GM12878 (cell line): ENCODE results near the gene CHERP. TPM values are rescaled to one million over a fixed set of nuclear protein-coding genes. Genes with fewer than 3 reads are reported as not detected.
A peak's percentile ranks its signal among the peaks of the same experiment; 100 is the strongest.

Experiments
- ATAC-seq: fragments of 200-7000 bp; cut with Tn5 transposase; 3 replicates; pipeline ENCODE4 v1.9.1; 2020; ENCODE audit warnings: mild to moderate bottlenecking, moderate library complexity
- BruUV-seq: library from RNA; stranded (reverse); fragments of 400-500 nt; replicated peaks from 2 replicates; lab custom pipeline; 2021; lab: Mats Ljungman, UMichigan
- CTCF ChIA-PET: fragments of 300-600 bp; sonication (Branson Sonifier 250); formaldehyde crosslinking; extraction: SDS; loops from one replicate; lab custom pipeline; 2021; ENCODE audit warnings: inconsistent platforms; lab: Yijun Ruan, JAX
- POLR2A ChIA-PET: fragments of 350-600 bp; formaldehyde crosslinking; extraction: SDS; loops from one replicate; lab custom pipeline; 2021; ENCODE audit warnings: inconsistent platforms; lab: Charles Lee
- RAD21 ChIA-PET: fragments of 300-600 bp; sonication (Branson Sonifier 250); formaldehyde crosslinking; loops from one replicate; lab custom pipeline; 2023; ENCODE audit warnings: antibody characterized with exemption; ENCODE audit not compliant: unreplicated experiment; lab: Charles Lee
- SMC1A ChIA-PET: fragments of 300-600 bp; sonication (Branson Sonifier 250); formaldehyde crosslinking; loops from one replicate; lab custom pipeline; 2023; ENCODE audit not compliant: unreplicated experiment, uncharacterized antibody; lab: Charles Lee
- DNase-seq: peaks from one replicate; pipeline ENCODE4 v3.0.0-alpha.2; 2011; ENCODE audit warnings: low read depth, low spot score
- FAIRE-seq: peaks from 3 replicates; lab custom pipeline; 2011; peaks lifted over from hg19 to GRCh38; lab: Jason Lieb, UNC
- H2AFZ ChIP-seq: 2 replicates; pipeline ENCODE4 v1.6.0; 2011; ENCODE audit warnings: low read depth, low read length, control low read depth; ENCODE audit not compliant: control insufficient read depth
- H3K27ac ChIP-seq: 2 replicates; pipeline ENCODE4 v1.5.1; 2011; ENCODE audit warnings: control low read depth; ENCODE audit not compliant: control insufficient read depth, insufficient read depth
- H3K27me3 ChIP-seq, 2 experiments: replicated peaks in 1 of 2; 2 replicates each; pipeline versions ENCODE4 v1.6.0 to v1.6.1; 2011; ENCODE audit warnings: low read length in 1 of 2; ENCODE audit not compliant: control insufficient read depth in 2 of 2, insufficient read depth in 2 of 2
- H3K36me3 ChIP-seq, 2 experiments: 2 replicates each; pipeline ENCODE4 v1.5.1; 2011; ENCODE audit warnings: low read length in 1 of 2; ENCODE audit not compliant: control insufficient read depth in 2 of 2, insufficient read depth in 2 of 2
- H3K4me1 ChIP-seq: 2 replicates; pipeline ENCODE4 v1.6.1; 2011; ENCODE audit warnings: mild to moderate bottlenecking, low read length, moderate library complexity, mixed read lengths; ENCODE audit not compliant: control insufficient read depth, insufficient read depth
- H3K4me2 ChIP-seq: 2 replicates; pipeline ENCODE4 v1.6.0; 2011; ENCODE audit warnings: control low read depth; ENCODE audit not compliant: control insufficient read depth, insufficient read depth
- H3K4me3 ChIP-seq: fragments of 200-600 bp; sonication (generic); 2 replicates; pipeline ENCODE4 v1.5.1; 2016
- H3K79me2 ChIP-seq: 2 replicates; pipeline ENCODE4 v1.6.0; 2011; ENCODE audit warnings: low read length; ENCODE audit not compliant: control insufficient read depth, insufficient read depth
- H3K9ac ChIP-seq: 2 replicates; pipeline ENCODE4 v1.8.0; 2011; ENCODE audit warnings: low read length, control low read depth, mixed read lengths; ENCODE audit not compliant: control insufficient read depth, insufficient read depth
- H3K9me3 ChIP-seq: replicated peaks from 3 replicates; pipeline ENCODE4 v1.5.1; 2011; ENCODE audit warnings: mild to moderate bottlenecking, low read length; ENCODE audit not compliant: control insufficient read depth, insufficient read depth
- H4K20me1 ChIP-seq: 2 replicates; pipeline ENCODE4 v1.6.0; 2011; ENCODE audit not compliant: control insufficient read depth, insufficient read depth
- CREB1 ChIP-seq: IDR thresholded peaks from 2 replicates; pipeline ENCODE4 v1.6.1; 2012; ENCODE audit warnings: low read depth, mild to moderate bottlenecking, inconsistent platforms
- ESRRA ChIP-seq: IDR thresholded peaks from 2 replicates; pipeline ENCODE4 v1.6.1; 2012; ENCODE audit warnings: mild to moderate bottlenecking, low read length, improper control_type of control experiment
- IRF4 ChIP-seq: IDR thresholded peaks from 2 replicates; pipeline ENCODE4 v1.6.1; 2011; ENCODE audit warnings: low read depth, low read length
- LARP7 ChIP-seq: fragments of 450-650 bp; IDR thresholded peaks from 2 replicates; pipeline ENCODE4 v1.6.1; 2017; ENCODE audit warnings: mild to moderate bottlenecking
- MEF2B ChIP-seq: fragments of 450-650 bp; IDR thresholded peaks from 2 replicates; pipeline ENCODE4 v1.6.1; 2018; ENCODE audit warnings: mild to moderate bottlenecking, moderate library complexity; ENCODE audit not compliant: partially characterized antibody, poor library complexity, severe bottlenecking
- NBN ChIP-seq: fragments of 450-650 bp; IDR thresholded peaks from 2 replicates; pipeline ENCODE4 v1.6.1; 2016
- ZNF207 ChIP-seq: fragments of 450-650 bp; IDR thresholded peaks from 2 replicates; pipeline ENCODE4 v1.6.1; 2014; ENCODE audit warnings: antibody characterized with exemption, mild to moderate bottlenecking, borderline replicate concordance
- ZSCAN29 ChIP-seq: fragments of 450-650 bp; IDR thresholded peaks from 2 replicates; pipeline ENCODE4 v1.6.1; 2017; ENCODE audit warnings: mild to moderate bottlenecking, moderate library complexity
- WGBS: methylation state at CpG from one replicate; pipeline ENCODE4 v1.1.6; 2016; ENCODE audit warnings: low lambda C conversion rate; ENCODE audit not compliant: insufficient replicate concordance, insufficient coverage; ENCODE audit errors: missing lambda C conversion rate; 5-methylcytosine and 5-hydroxymethylcytosine counted together
- in situ Hi-C: fragments of 300-500 bp; cut with MboI; formaldehyde crosslinking; loops from 9 replicates; pipeline ENCODE4 v1.14.3; 2018; ENCODE audit warnings: mixed read lengths
- intact Hi-C: fragments of 100-400 bp; cut with micrococcal nuclease; formaldehyde crosslinking; loops from one replicate; pipeline ENCODE4 v1.14.2; 2022; ENCODE audit not compliant: unreplicated experiment
- polyA plus RNA-seq, 11 experiments: library from polyadenylated mRNA; depleted of rRNA in 4 of 11; unstranded in 6 of 11; stranded (reverse) in 5 of 11; fragments of >200 nt; fragmentation: Nextera tagmentation in 4 of 11; fragmentation: Illumina TruSeq in 1 of 11; extraction: Ambion mirVana in 4 of 11; extraction: Trizol in 1 of 11; gene quantifications; 1 replicate in 1 of 11; 2 replicates in 10 of 11; pipeline versions ENCODE4 v1.2.1 to v1.2.3, GENCODE V29; 2011 to 2016; ENCODE audit warnings: inconsistent platforms in 2 of 11, missing spikeins in 2 of 11, low read depth in 1 of 11
- total RNA-seq, 4 experiments: library from RNA; depleted of rRNA in 3 of 4; stranded (reverse); fragments of >200 nt in 3 of 4; fragmentation: Illumina TruSeq in 1 of 4; extraction: Trizol in 1 of 4; gene quantifications; 2 replicates each; pipeline versions ENCODE4 v1.2.1 to v1.2.3, GENCODE V29; 2013 to 2021
- TF ChIP-seq, protein P1 (sequence below): fragments of 450-650 bp; IDR thresholded peaks from 2 replicates; pipeline ENCODE4 v1.6.1; 2017; ENCODE audit warnings: antibody characterized with exemption, mild to moderate bottlenecking, moderate library complexity
- TF ChIP-seq, protein P2 (sequence below): IDR thresholded peaks from 2 replicates; pipeline ENCODE4 v1.6.1; 2011; ENCODE audit warnings: borderline replicate concordance, low read depth, mild to moderate bottlenecking, moderate library complexity, low read length; ENCODE audit not compliant: insufficient read depth, poor library complexity, severe bottlenecking
- TF ChIP-seq, protein P3 (sequence below): fragments of 450-650 bp; IDR thresholded peaks from 2 replicates; pipeline ENCODE4 v1.6.1; 2017; ENCODE audit warnings: mild to moderate bottlenecking, moderate library complexity

Gene CHERP
- total and polyA plus RNA-seq, 10 of the 15 experiments (the other 5 are each of a cell fraction or from before 2014, with no cell fraction given) = 0.66 to 65.3 (median 12.2) TPM

DNA sequence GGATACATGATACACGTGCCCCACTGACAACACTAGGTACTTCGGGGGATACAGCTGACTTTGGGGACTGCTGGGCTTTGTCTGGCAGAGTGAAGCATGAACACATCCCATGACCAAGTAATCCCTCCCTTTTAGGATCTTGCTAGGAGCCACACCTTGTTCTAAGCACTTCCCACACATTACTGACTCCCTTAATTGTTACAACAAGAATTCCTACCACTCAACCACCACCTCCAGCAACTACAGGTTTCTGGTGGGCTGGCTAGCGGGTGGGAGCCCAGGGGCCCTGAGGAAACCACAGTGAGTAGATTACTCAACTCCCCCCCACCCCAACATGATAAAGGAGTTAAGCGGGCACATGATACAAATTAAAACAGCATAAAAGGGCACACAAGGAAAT is 37.1 kb upstream of the CHERP start (continued):
- TF ChIP-seq ZNF207 = no peak
- TF ChIP-seq, protein P1, sequence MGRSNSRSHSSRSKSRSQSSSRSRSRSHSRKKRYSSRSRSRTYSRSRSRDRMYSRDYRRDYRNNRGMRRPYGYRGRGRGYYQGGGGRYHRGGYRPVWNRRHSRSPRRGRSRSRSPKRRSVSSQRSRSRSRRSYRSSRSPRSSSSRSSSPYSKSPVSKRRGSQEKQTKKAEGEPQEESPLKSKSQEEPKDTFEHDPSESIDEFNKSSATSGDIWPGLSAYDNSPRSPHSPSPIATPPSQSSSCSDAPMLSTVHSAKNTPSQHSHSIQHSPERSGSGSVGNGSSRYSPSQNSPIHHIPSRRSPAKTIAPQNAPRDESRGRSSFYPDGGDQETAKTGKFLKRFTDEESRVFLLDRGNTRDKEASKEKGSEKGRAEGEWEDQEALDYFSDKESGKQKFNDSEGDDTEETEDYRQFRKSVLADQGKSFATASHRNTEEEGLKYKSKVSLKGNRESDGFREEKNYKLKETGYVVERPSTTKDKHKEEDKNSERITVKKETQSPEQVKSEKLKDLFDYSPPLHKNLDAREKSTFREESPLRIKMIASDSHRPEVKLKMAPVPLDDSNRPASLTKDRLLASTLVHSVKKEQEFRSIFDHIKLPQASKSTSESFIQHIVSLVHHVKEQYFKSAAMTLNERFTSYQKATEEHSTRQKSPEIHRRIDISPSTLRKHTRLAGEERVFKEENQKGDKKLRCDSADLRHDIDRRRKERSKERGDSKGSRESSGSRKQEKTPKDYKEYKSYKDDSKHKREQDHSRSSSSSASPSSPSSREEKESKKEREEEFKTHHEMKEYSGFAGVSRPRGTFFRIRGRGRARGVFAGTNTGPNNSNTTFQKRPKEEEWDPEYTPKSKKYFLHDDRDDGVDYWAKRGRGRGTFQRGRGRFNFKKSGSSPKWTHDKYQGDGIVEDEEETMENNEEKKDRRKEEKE = no peak
- TF ChIP-seq IRF4 = no peak
- no peak for TF ChIP-seq NBN
- no peak for TF ChIP-seq ESRRA

DNA sequence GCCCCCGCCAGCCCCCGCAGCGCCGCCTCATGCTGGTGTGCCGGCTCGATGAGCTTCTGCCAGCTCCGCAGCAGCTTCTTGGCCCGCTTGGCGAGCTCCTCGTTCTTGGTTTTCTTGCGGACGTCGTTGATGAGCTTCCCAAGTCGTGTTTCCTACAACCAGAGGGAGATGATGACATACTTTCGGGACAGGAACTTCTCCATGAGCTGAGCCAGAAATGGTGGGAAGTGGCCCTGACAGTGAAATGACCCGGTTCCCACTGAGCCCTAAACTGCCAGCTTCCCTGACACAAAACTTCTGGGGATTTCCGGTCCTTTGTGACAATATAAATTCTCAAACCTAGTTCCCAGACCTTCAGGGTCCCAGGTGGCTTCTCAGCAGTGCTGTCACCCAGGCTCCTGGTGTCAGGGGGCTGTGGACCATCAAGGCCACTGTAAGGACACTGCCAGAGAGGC is 35.3 kb upstream of the CHERP start:
- no peak for FAIRE-seq
- RAD21 ChIA-PET = interaction anchor here (0.9 to 4.1 kb wide), 2 partner anchors 10 to 15 kb away, joined by 3 to 17 read pairs; no protein-coding TSS in a partner anchor
- no peaks in the 10 kb centered on the region for H3K9me3 ChIP-seq
- H3K36me3 ChIP-seq = peaks cover 19 to 40% of the 10 kb centered on the region in 2 experiments
- in situ Hi-C loops = loop anchor here (25.0 kb wide), 1 partner anchor 1990 kb away; the partner anchor contains the start of gene CLEC17A
- CTCF ChIA-PET = interaction anchor here (0.6 kb wide), 1 partner anchor 234 kb away, joined by 3 read pairs; no protein-coding TSS in a partner anchor
- H3K4me2 ChIP-seq = no peak overlapping the region; the same call in 1 of the 2 replicates
- POLR2A ChIA-PET = interaction anchor here (0.5 to 6.5 kb wide), 4 partner anchors 8 to 547 kb away, joined by 3 to 93 read pairs (median 5); no protein-coding TSS in a partner anchor
- no peak overlapping the region for H3K9ac ChIP-seq
- ATAC-seq = no peak
- H3K4me1 ChIP-seq = peaks cover 21% of the 10 kb centered on the region
- no TSS peak for BruUV-seq
- H3K27me3 ChIP-seq = no peaks in the 10 kb centered on the region
- H3K27ac ChIP-seq = peak overlapping the region; percentile 51
- no peak overlapping the region for H3K4me3 ChIP-seq
- H4K20me1 ChIP-seq = peaks cover 2% of the 10 kb centered on the region; the same call in 1 of the 2 replicates
- no peak overlapping the region for H2AFZ ChIP-seq
- WGBS = 88% methylated on average over 16 of the region's 17 CpGs
- no peak for DNase-seq
- intact Hi-C loops = no loop called here
- peaks cover 88% of the 10 kb centered on the region for H3K79me2 ChIP-seq
- SMC1A ChIA-PET = interaction anchor here (0.7 to 1.2 kb wide), 3 partner anchors 10 to 84 kb away, joined by 3 to 8 read pairs (median 3); no protein-coding TSS in a partner anchor
- TF ChIP-seq LARP7 (no peak), ZSCAN29 (no peak), MEF2B (peak; percentile 82), CREB1 (no peak)
- TF ChIP-seq, protein P2, sequence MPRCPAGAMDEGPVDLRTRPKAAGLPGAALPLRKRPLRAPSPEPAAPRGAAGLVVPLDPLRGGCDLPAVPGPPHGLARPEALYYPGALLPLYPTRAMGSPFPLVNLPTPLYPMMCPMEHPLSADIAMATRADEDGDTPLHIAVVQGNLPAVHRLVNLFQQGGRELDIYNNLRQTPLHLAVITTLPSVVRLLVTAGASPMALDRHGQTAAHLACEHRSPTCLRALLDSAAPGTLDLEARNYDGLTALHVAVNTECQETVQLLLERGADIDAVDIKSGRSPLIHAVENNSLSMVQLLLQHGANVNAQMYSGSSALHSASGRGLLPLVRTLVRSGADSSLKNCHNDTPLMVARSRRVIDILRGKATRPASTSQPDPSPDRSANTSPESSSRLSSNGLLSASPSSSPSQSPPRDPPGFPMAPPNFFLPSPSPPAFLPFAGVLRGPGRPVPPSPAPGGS = peak; percentile 23
- TF ChIP-seq, protein P3, sequence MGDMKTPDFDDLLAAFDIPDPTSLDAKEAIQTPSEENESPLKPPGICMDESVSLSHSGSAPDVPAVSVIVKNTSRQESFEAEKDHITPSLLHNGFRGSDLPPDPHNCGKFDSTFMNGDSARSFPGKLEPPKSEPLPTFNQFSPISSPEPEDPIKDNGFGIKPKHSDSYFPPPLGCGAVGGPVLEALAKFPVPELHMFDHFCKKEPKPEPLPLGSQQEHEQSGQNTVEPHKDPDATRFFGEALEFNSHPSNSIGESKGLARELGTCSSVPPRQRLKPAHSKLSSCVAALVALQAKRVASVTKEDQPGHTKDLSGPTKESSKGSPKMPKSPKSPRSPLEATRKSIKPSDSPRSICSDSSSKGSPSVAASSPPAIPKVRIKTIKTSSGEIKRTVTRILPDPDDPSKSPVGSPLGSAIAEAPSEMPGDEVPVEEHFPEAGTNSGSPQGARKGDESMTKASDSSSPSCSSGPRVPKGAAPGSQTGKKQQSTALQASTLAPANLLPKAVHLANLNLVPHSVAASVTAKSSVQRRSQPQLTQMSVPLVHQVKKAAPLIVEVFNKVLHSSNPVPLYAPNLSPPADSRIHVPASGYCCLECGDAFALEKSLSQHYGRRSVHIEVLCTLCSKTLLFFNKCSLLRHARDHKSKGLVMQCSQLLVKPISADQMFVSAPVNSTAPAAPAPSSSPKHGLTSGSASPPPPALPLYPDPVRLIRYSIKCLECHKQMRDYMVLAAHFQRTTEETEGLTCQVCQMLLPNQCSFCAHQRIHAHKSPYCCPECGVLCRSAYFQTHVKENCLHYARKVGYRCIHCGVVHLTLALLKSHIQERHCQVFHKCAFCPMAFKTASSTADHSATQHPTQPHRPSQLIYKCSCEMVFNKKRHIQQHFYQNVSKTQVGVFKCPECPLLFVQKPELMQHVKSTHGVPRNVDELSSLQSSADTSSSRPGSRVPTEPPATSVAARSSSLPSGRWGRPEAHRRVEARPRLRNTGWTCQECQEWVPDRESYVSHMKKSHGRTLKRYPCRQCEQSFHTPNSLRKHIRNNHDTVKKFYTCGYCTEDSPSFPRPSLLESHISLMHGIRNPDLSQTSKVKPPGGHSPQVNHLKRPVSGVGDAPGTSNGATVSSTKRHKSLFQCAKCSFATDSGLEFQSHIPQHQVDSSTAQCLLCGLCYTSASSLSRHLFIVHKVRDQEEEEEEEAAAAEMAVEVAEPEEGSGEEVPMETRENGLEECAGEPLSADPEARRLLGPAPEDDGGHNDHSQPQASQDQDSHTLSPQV = 0 out of 2 replicates have a peak, but pooled peaks have one; percentile 10
